H9 (cell line): ENCODE results near the gene CLEC19A. TPM values are rescaled to one million over a fixed set of nuclear protein-coding genes. Genes with fewer than 3 reads are reported as not detected.

Experiments
- DNase-seq: peaks from one replicate; pipeline ENCODE4 v3.0.0-alpha.2; 2017
- H2AFZ ChIP-seq: one replicate; pipeline ENCODE4 v1.6.1; 2013; ENCODE audit warnings: mild to moderate bottlenecking, low read length, control low read depth, moderate library complexity
- H2AK5ac ChIP-seq: 2 replicates; pipeline ENCODE4 v1.6.1; 2013; ENCODE audit warnings: low read length, control low read depth, mixed read lengths; ENCODE audit not compliant: insufficient read length
- H2BK120ac ChIP-seq: one replicate; pipeline ENCODE4 v1.6.1; 2013; ENCODE audit warnings: low read depth, mild to moderate bottlenecking, low read length, control low read depth, inconsistent platforms; ENCODE audit not compliant: poor library complexity, severe bottlenecking
- H2BK12ac ChIP-seq: 2 replicates; pipeline ENCODE4 v1.6.1; 2013; ENCODE audit warnings: low read length, control low read depth, mixed read lengths, low read depth; ENCODE audit not compliant: insufficient read length
- H2BK15ac ChIP-seq: 2 replicates; pipeline ENCODE4 v1.6.1; 2013; ENCODE audit warnings: low read depth, low read length, control low read depth
- H2BK20ac ChIP-seq: one replicate; pipeline ENCODE4 v1.6.1; 2013; ENCODE audit warnings: low read depth, mild to moderate bottlenecking, low read length, control low read depth, inconsistent platforms; ENCODE audit not compliant: poor library complexity, severe bottlenecking
- H2BK5ac ChIP-seq: 2 replicates; pipeline ENCODE4 v1.6.1; 2013; ENCODE audit warnings: low read length, control low read depth, mixed read lengths; ENCODE audit not compliant: insufficient read length
- H3K14ac ChIP-seq: 2 replicates; pipeline ENCODE4 v1.6.1; 2013; ENCODE audit warnings: low read length, control low read depth; ENCODE audit not compliant: insufficient read depth
- H3K18ac ChIP-seq: 2 replicates; pipeline ENCODE4 v1.6.1; 2013; ENCODE audit warnings: low read depth, mild to moderate bottlenecking, mixed read lengths, low read length, control low read depth; ENCODE audit not compliant: insufficient read length
- H3K23ac ChIP-seq: 2 replicates; pipeline ENCODE4 v1.6.1; 2013; ENCODE audit warnings: low read length, control low read depth, mixed read lengths, low read depth; ENCODE audit not compliant: insufficient read length
- H3K23me2 ChIP-seq: 2 replicates; pipeline ENCODE4 v1.6.1; 2013; ENCODE audit warnings: low read depth, mild to moderate bottlenecking, mixed read lengths, low read length, control low read depth; ENCODE audit not compliant: insufficient read length, poor library complexity, severe bottlenecking
- H3K27ac ChIP-seq: 2 replicates; pipeline ENCODE4 v1.5.1; 2013; ENCODE audit warnings: low read length, control low read depth, mixed read lengths, low read depth; ENCODE audit not compliant: insufficient read length
- H3K27me3 ChIP-seq: 2 replicates; pipeline ENCODE4 v1.6.1; 2013; ENCODE audit warnings: low read length, control low read depth, inconsistent platforms; ENCODE audit not compliant: insufficient read depth
- H3K4ac ChIP-seq: 2 replicates; pipeline ENCODE4 v1.6.1; 2013; ENCODE audit warnings: low read depth, mild to moderate bottlenecking, control low read depth, inconsistent platforms, low read length, moderate library complexity
- H3K4me1 ChIP-seq: 2 replicates; pipeline ENCODE4 v1.6.1; 2013; ENCODE audit warnings: low read length, control low read depth, inconsistent platforms; ENCODE audit not compliant: insufficient read depth
- H3K4me2 ChIP-seq: 2 replicates; pipeline ENCODE4 v1.6.1; 2013; ENCODE audit warnings: low read length, control low read depth, mixed read lengths; ENCODE audit not compliant: insufficient read length, insufficient read depth
- H3K56ac ChIP-seq: 2 replicates; pipeline ENCODE4 v1.6.1; 2013; ENCODE audit warnings: low read depth, mild to moderate bottlenecking, mixed read lengths, low read length, control low read depth; ENCODE audit not compliant: insufficient read length
- H3K79me1 ChIP-seq: 2 replicates; pipeline ENCODE4 v1.6.1; 2013; ENCODE audit warnings: low read depth, mild to moderate bottlenecking, moderate library complexity, low read length, control low read depth, inconsistent platforms; ENCODE audit not compliant: insufficient read depth, poor library complexity, severe bottlenecking
- H3K79me2 ChIP-seq: 2 replicates; pipeline ENCODE4 v1.6.1; 2013; ENCODE audit warnings: low read length, control low read depth, inconsistent platforms; ENCODE audit not compliant: insufficient read depth
- H3K9ac ChIP-seq: 2 replicates; pipeline ENCODE4 v1.6.1; 2013; ENCODE audit warnings: low read length, control low read depth, mixed read lengths; ENCODE audit not compliant: insufficient read length; ENCODE audit errors: extremely low read depth
- H3K9me3 ChIP-seq: one replicate; pipeline ENCODE4 v1.6.1; 2013; ENCODE audit warnings: low read depth, low read length, inconsistent platforms; ENCODE audit not compliant: control insufficient read depth
- H3T11ph ChIP-seq: one replicate; pipeline ENCODE4 v1.6.1; 2013; ENCODE audit warnings: mild to moderate bottlenecking, low read length, control low read depth, inconsistent platforms
- H4K20me1 ChIP-seq: one replicate; pipeline ENCODE4 v1.6.1; 2013; ENCODE audit not compliant: control insufficient read depth, insufficient read length, insufficient read depth
- H4K5ac ChIP-seq: 2 replicates; pipeline ENCODE4 v1.6.1; 2013; ENCODE audit warnings: low read depth, mild to moderate bottlenecking, mixed read lengths, low read length, control low read depth; ENCODE audit not compliant: insufficient read length
- H4K8ac ChIP-seq: replicated peaks from 2 replicates; pipeline ENCODE4 v1.6.1; 2013; ENCODE audit warnings: low read length, control low read depth, mixed read lengths, low read depth; ENCODE audit not compliant: insufficient read length
- H4K91ac ChIP-seq: 2 replicates; pipeline ENCODE4 v1.6.1; 2013; ENCODE audit warnings: low read depth, mild to moderate bottlenecking, moderate library complexity, mixed read lengths, low read length, control low read depth; ENCODE audit not compliant: insufficient read length
- H3K27ac Mint-ChIP-seq, 3 experiments: 2 replicates in 2 of 3; 3 replicates in 1 of 3; pipeline ENCODE4 v1.8.0; 2020 to 2021; ENCODE audit warnings: mixed read lengths in 3 of 3, mild to moderate bottlenecking in 1 of 3, moderate library complexity in 1 of 3
- H3K27me3 Mint-ChIP-seq: 2 replicates; pipeline ENCODE4 v1.8.0; 2021; ENCODE audit warnings: low read depth, mild to moderate bottlenecking, moderate library complexity, mixed read lengths
- H3K36me3 Mint-ChIP-seq, 3 experiments: 2 replicates in 2 of 3; 3 replicates in 1 of 3; pipeline ENCODE4 v1.8.0; 2020 to 2021; ENCODE audit warnings: low read depth in 3 of 3, mixed read lengths in 3 of 3; ENCODE audit not compliant: insufficient read depth in 1 of 3
- H3K4me1 Mint-ChIP-seq, 2 experiments: 2 replicates each; pipeline ENCODE4 v1.8.0; 2020; ENCODE audit warnings: mixed read lengths in 2 of 2
- H3K4me3 Mint-ChIP-seq, 2 experiments: 2 replicates in 1 of 2; 3 replicates in 1 of 2; pipeline ENCODE4 v1.8.0; 2020 to 2021; ENCODE audit warnings: mild to moderate bottlenecking in 2 of 2, mixed read lengths in 2 of 2, moderate library complexity in 1 of 2
- H3K9me3 Mint-ChIP-seq, 2 experiments: 2 replicates in 1 of 2; 3 replicates in 1 of 2; pipeline ENCODE4 v1.8.0; 2020; ENCODE audit warnings: mild to moderate bottlenecking in 2 of 2, mixed read lengths in 2 of 2, moderate library complexity in 1 of 2
- CTCF ChIP-seq: fragments of 200-600 bp; sonication (generic); conservative IDR thresholded peaks from 3 replicates; pipeline ENCODE4 v1.8.0; 2021; ENCODE audit warnings: antibody characterized with exemption, mild to moderate bottlenecking
- WGBS: extraction: QIAGEN DNeasy Blood & Tissue Kit; methylation state at CpG from one replicate; pipeline ENCODE4 v1.1.7; 2013; ENCODE audit warnings: missing lambda C conversion rate, low lambda C conversion rate, mixed read lengths; ENCODE audit not compliant: insufficient read length; ENCODE audit errors: extremely low coverage; 5-methylcytosine and 5-hydroxymethylcytosine counted together
- total RNA-seq: library from RNA; stranded (reverse); gene quantifications from 2 replicates; pipeline ENCODE4 v1.2.1, GENCODE V29; 2021

The CLEC19A gene
- total RNA-seq, 1 experiment from 2014 or later: not detected

- no peak overlapping the region for H3K18ac ChIP-seq
Observed at GRCh38 chr16:19241512-19241911, 44.0 kb upstream of the CLEC19A start.

More at GRCh38 chr16:19241512-19241911, 44.0 kb upstream of the CLEC19A start:
- H3K79me1 ChIP-seq: no peaks in the 10 kb centered on the region
- no peak for TF ChIP-seq CTCF
- no peaks in the 10 kb centered on the region for H3K27me3 ChIP-seq
- H3K36me3 Mint-ChIP-seq: 0 out of 7 replicates have a peak, but pooled peaks cover 0 to 1% (median 0%) of the 10 kb centered on the region in 3 experiments
- no peak overlapping the region for H4K91ac ChIP-seq
- no peak overlapping the region for H3K23ac ChIP-seq
- no peak overlapping the region for H4K5ac ChIP-seq
- H3K9me3 ChIP-seq: peaks cover under 1% of the 10 kb centered on the region
- no CpG with 5 or more reads among the region's 11 CpGs for WGBS
- H2BK15ac ChIP-seq: no peak overlapping the region
- peaks cover 2 to 4% of the 10 kb centered on the region in 2 experiments; a peak in 2 of 4 replicates for H3K4me1 Mint-ChIP-seq
- H2BK120ac ChIP-seq: no peak overlapping the region
- DNase-seq: no peak
- no peaks in the 10 kb centered on the region for H4K20me1 ChIP-seq
- peaks cover 0 to 2% of the 10 kb centered on the region in 2 experiments; a peak in 1 of 5 replicates for H3K9me3 Mint-ChIP-seq
- H3K27ac Mint-ChIP-seq: no peak overlapping the region
- no peak overlapping the region for H3K27ac ChIP-seq
- no peak overlapping the region for H2BK5ac ChIP-seq
- H2BK20ac ChIP-seq: no peak overlapping the region
- H3K23me2 ChIP-seq: no peaks in the 10 kb centered on the region
- no peak overlapping the region for H3K56ac ChIP-seq
- no peaks in the 10 kb centered on the region for H3K4me1 ChIP-seq
- H3T11ph ChIP-seq: no peak overlapping the region
- no peak overlapping the region for H2BK12ac ChIP-seq
- H3K9ac ChIP-seq: no peak overlapping the region
- H4K8ac ChIP-seq: no peak overlapping the region
- no peak overlapping the region for H2AK5ac ChIP-seq
- H3K4me3 Mint-ChIP-seq: no peak overlapping the region
- no peak overlapping the region for H3K4ac ChIP-seq
- no peak overlapping the region; the same call in 1 of the 2 replicates for H3K14ac ChIP-seq
- H3K27me3 Mint-ChIP-seq: no peaks in the 10 kb centered on the region
- H2AFZ ChIP-seq: no peak overlapping the region
- no peaks in the 10 kb centered on the region for H3K79me2 ChIP-seq
- no peak overlapping the region for H3K4me2 ChIP-seq
